ENCODE measurements around the gene DPH5.

DNA sequence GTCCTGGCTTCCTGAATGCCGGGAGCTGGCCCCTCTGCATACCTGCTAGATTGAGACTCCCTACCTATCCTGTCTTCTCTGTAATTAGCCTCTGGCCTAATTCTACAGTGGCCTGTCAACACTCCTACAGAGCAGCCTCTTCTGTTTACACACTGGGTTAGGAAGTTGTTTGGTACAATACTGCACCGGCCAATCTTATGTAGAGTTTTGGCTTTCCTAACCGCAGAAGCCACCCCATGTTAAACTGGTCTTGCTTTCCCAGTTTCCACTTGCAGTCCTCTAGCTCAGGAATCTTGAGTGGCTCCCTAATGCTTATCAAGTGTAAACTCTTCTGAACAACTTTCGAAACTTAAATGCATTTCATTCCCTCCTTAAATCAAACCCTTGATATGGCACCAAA lies 42.8 kb downstream of the DPH5 start:
- TF ChIP-seq, protein P1, sequence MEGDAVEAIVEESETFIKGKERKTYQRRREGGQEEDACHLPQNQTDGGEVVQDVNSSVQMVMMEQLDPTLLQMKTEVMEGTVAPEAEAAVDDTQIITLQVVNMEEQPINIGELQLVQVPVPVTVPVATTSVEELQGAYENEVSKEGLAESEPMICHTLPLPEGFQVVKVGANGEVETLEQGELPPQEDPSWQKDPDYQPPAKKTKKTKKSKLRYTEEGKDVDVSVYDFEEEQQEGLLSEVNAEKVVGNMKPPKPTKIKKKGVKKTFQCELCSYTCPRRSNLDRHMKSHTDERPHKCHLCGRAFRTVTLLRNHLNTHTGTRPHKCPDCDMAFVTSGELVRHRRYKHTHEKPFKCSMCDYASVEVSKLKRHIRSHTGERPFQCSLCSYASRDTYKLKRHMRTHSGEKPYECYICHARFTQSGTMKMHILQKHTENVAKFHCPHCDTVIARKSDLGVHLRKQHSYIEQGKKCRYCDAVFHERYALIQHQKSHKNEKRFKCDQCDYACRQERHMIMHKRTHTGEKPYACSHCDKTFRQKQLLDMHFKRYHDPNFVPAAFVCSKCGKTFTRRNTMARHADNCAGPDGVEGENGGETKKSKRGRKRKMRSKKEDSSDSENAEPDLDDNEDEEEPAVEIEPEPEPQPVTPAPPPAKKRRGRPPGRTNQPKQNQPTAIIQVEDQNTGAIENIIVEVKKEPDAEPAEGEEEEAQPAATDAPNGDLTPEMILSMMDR (IDR thresholded peaks at IDR 0.05; ENCODE audit: low read depth, low read length) = no peak
- no peak for TF ChIP-seq EZH2phosphoT487 (IDR thresholded peaks at IDR 0.05; ENCODE audit: low read depth)
